Left lung (tissue), 10 donors: ENCODE results near the gene MAP6. TPM values are rescaled to one million over a fixed set of nuclear protein-coding genes. Genes with fewer than 3 reads are reported as not detected.

Experiments used
- ATAC-seq: fragments of 200-7000 bp; cut with Tn5 transposase; one replicate; pipeline ENCODE4 v1.9.1; 2020; ENCODE audit warnings: moderate library complexity
- DNase-seq, 4 donors: peaks; one replicate each; pipeline ENCODE4 v3.0.0-alpha.2; 2013 to 2020
- H3K27ac ChIP-seq, 2 donors: fragments of 200-600 bp; sonication (generic) in 1 of 2; one replicate each; pipeline versions ENCODE4 v1.5.0 to v1.8.0; 2020 to 2021
- H3K27me3 ChIP-seq, 2 donors: fragments of 200-600 bp; sonication (generic) in 1 of 2; one replicate each; pipeline versions ENCODE4 v1.5.0 to v1.8.0; 2020 to 2021
- H3K36me3 ChIP-seq, 2 donors: fragments of 200-600 bp; sonication (generic) in 1 of 2; one replicate each; pipeline versions ENCODE4 v1.5.0 to v1.8.0; 2020 to 2021
- H3K4me1 ChIP-seq, 2 donors: fragments of 200-600 bp; one replicate each; pipeline ENCODE4 v1.8.0; 2021
- H3K4me3 ChIP-seq, 2 donors: fragments of 200-600 bp; sonication (generic) in 1 of 2; one replicate each; pipeline versions ENCODE4 v1.5.0 to v1.8.0; 2020 to 2021; ENCODE audit warnings: mild to moderate bottlenecking in 1 of 2
- H3K9me3 ChIP-seq, 2 donors: fragments of 200-600 bp; sonication (generic) in 1 of 2; one replicate each; pipeline versions ENCODE4 v1.5.0 to v1.8.0; 2020 to 2021
- intact Hi-C, 2 donors: fragments of 100-400 bp; cut with DNase I; formaldehyde crosslinking; loops; one replicate each; pipeline versions ENCODE4 v1.11.2 to v1.14.2; 2022
- polyA plus RNA-seq, 6 donors: library from polyadenylated mRNA; unstranded; fragments of 120-200 nt; gene quantifications; one replicate each; pipeline ENCODE4 v1.2.1, GENCODE V29; 2013; ENCODE audit not compliant: insufficient read length in 6 of 6
- total RNA-seq, 2 donors: library from RNA; stranded (reverse); fragmentation: NEBNext Ultra II Directional; extraction: Animal tissue kit (Norgen Biotek cat#: 25700); gene quantifications; one replicate each; pipeline ENCODE4 v1.2.1, GENCODE V29; 2021
- TF ChIP-seq, protein P1 (sequence below), 2 donors: fragments of 200-600 bp; sonication (generic) in 1 of 2; IDR thresholded peaks; one replicate each; pipeline versions ENCODE4 v1.5.0 to v1.8.0; 2021; ENCODE audit warnings: antibody characterized with exemption in 2 of 2
- donor health status: DM: no; HTN: yes; CAD: no.
- donor health status: DM: no; HTN: no; CAD: no.

Gene MAP6
- total and polyA plus RNA-seq, 8 donors = 5.9 to 9.8 (median 7.8) TPM

DNA sequence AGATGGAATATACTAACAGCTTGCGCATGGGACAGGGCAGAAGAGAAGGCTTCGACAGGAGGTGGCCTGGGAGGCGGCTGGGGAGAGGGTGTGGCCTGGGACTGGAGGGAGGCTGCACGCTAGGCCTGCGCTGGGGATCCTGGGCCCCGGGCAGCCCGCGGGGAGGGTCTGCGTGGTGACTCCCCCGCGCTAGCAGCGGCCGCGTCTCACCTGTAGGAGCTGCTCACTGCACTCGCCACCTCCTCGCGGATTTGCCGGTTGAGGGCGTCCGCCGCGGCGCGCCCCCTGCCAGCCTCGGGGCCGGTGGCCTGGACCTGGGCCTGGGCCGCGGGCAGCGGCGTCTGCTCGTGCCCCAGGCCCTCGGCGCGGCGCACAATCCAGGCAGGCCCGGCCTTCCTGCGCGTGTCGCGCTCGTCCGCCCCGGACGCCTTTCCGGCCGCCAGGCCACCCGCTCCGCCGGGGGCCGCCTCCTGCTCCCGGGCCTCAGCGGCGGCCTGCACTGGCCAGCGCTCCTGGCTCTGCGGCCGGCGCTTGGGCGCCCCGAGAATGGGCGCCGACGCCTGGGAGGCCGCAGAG, 1.5 kb downstream of the MAP6 start:
- intact Hi-C loops = no loop called here
- no peaks in the 10 kb centered on the region for H3K9me3 ChIP-seq
- DNase-seq (peak in 3 of 4 donors; percentile 21 to 84 (median 27)), ATAC-seq (peak; percentile 67)
- peaks cover 31 to 97% of the 10 kb centered on the region in 2 donors for H3K27me3 ChIP-seq
- H3K4me3 ChIP-seq = peak overlapping the region; percentile 40 to 44
- H3K27ac ChIP-seq = no peak overlapping the region
- H3K36me3 ChIP-seq = no peaks in the 10 kb centered on the region
- H3K4me1 ChIP-seq = peaks cover 10 to 26% of the 10 kb centered on the region in 2 donors
- TF ChIP-seq, protein P1, sequence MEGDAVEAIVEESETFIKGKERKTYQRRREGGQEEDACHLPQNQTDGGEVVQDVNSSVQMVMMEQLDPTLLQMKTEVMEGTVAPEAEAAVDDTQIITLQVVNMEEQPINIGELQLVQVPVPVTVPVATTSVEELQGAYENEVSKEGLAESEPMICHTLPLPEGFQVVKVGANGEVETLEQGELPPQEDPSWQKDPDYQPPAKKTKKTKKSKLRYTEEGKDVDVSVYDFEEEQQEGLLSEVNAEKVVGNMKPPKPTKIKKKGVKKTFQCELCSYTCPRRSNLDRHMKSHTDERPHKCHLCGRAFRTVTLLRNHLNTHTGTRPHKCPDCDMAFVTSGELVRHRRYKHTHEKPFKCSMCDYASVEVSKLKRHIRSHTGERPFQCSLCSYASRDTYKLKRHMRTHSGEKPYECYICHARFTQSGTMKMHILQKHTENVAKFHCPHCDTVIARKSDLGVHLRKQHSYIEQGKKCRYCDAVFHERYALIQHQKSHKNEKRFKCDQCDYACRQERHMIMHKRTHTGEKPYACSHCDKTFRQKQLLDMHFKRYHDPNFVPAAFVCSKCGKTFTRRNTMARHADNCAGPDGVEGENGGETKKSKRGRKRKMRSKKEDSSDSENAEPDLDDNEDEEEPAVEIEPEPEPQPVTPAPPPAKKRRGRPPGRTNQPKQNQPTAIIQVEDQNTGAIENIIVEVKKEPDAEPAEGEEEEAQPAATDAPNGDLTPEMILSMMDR (IDR thresholded peaks at IDR 0.05) = no peak

DNA sequence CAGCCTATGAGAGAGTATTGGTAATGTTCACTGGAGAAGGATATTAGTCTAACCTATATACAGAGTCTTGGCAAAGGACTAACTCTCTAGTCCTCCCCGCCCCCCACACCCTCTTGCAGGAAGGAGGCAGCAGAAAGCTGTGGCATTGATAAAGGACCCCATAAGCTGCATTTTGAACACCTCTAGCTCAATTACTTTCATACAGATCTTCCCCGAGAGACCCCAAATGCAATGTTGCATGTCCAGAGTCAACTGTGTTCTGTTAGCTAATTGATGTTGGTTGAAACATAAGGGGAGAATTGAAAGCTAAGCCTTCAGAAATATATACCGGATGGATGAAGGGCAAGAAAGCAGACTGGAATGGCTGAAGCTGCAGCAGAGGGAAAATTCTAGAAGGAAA, 2.8 kb downstream of the MAP6 start:
- no peaks in the 10 kb centered on the region for H3K36me3 ChIP-seq
- ATAC-seq (no peak), DNase-seq (no peak)
- H3K9me3 ChIP-seq = no peaks in the 10 kb centered on the region
- TF ChIP-seq, protein P1 (IDR thresholded peaks at IDR 0.05) = no peak
- intact Hi-C loops = no loop called here
- no peak overlapping the region for H3K27ac ChIP-seq
- H3K27me3 ChIP-seq = peaks cover 26 to 84% of the 10 kb centered on the region in 2 donors
- no peak overlapping the region for H3K4me3 ChIP-seq
- peaks cover 10 to 26% of the 10 kb centered on the region in 2 donors for H3K4me1 ChIP-seq

DNA sequence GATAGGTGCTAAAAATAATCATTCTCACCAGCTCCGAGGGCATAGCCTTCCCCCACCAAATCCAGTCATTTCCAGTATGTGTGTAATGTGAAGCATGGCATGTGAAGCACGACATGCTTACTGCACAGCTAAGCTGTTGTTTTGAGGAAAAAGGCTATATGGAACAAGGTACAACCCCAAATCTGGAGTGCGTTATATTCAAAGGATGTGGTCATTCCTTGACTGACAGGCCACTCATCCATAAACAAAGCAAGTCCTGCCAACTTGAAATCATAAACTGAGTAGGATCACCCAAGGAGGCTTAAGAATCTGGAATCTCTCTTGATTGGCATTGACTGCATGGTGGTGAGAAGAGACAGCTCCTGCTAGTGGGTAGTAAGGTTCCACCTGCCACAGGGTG, 3.7 kb downstream of the MAP6 start:
- Histone ChIP-seq H3K27me3 (peaks cover 27 to 76% of the 10 kb centered on the region in 2 donors), H3K4me3 (no peak overlapping the region), H3K4me1 (peaks cover 10 to 26% of the 10 kb centered on the region in 2 donors), H3K9me3 (no peaks in the 10 kb centered on the region), H3K27ac (no peak overlapping the region), H3K36me3 (no peaks in the 10 kb centered on the region)
- DNase-seq (no peak), ATAC-seq (no peak)
- intact Hi-C loops = no loop called here
- TF ChIP-seq, protein P1 (IDR thresholded peaks at IDR 0.05) = no peak

DNA sequence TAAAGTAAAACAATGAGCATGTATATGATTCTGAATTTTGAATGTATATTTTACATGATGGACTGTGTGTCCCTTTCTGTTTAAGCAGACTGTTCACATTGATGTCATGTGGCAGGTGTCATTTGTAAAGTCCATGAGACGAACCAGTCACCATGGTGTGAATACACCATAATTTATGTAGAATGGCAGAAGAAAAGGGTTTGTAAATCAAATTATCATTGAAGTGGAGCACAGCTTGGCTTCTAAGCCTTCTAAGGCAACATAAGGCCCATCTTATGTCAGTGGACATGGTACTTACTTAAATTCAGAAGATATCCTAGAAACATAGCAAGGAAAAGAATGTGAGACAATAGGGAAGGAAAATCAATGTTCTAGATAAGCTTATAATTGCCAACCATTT, 4.4 kb downstream of the MAP6 start:
- H3K4me3 ChIP-seq = no peak overlapping the region
- H3K36me3 ChIP-seq = no peaks in the 10 kb centered on the region
- TF ChIP-seq, protein P1 (IDR thresholded peaks at IDR 0.05) = no peak
- H3K4me1 ChIP-seq = peaks cover 10 to 26% of the 10 kb centered on the region in 2 donors
- peaks cover 20 to 68% of the 10 kb centered on the region in 2 donors for H3K27me3 ChIP-seq
- H3K9me3 ChIP-seq = no peaks in the 10 kb centered on the region
- no peak overlapping the region for H3K27ac ChIP-seq
- intact Hi-C loops = no loop called here
- DNase-seq = no peak
- ATAC-seq = no peak

DNA sequence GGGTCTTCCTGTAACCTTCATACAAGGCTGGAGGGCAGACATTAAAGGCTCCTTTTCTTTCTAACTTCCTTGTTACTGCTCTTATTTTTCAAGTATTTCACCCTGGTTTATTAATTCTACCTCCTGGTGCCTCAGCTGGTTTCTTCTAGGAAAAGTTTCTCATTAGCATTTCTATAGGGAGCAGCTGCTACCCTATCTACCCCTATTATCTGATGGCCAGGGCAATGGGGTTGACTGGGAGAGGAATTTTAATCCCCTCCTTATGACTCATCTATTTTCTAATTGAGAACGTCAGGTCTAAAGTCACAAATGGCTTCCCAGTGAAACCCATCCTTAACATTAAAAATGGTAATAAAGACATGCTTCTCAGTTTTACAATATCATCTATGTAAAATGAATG, 5.0 kb downstream of the MAP6 start:
- TF ChIP-seq, protein P1 (IDR thresholded peaks at IDR 0.05) = no peak
- Histone ChIP-seq H3K9me3 (no peaks in the 10 kb centered on the region), H3K27me3 (peaks cover 15 to 63% of the 10 kb centered on the region in 2 donors), H3K4me3 (no peak overlapping the region), H3K4me1 (peaks cover 9 to 23% of the 10 kb centered on the region in 2 donors), H3K36me3 (no peaks in the 10 kb centered on the region), H3K27ac (no peak overlapping the region)
- ATAC-seq = no peak
- intact Hi-C loops = no loop called here
- no peak for DNase-seq
